ENCODE data around the gene ZNF805.

The ZNF805 gene

GRCh38 chr19:57279418-57280164 lies 39.2 kb downstream of the ZNF805 start:
- peak; percentile 97 to 98 for DNase-seq (ENCODE audit: low read depth in 2 of 2)
- H3K4me3 ChIP-seq (replicated peaks in 1 of 2; ENCODE audit: low read depth in 2 of 2, low read length in 2 of 2), result peak overlapping the region; percentile 89 to 97
- peak; percentile 29 for TF ChIP-seq CTCF (IDR thresholded peaks at IDR 0.05; ENCODE audit: low read depth, low read length)

GRCh38 chr19:57280165-57280961 lies 39.9 kb downstream of the ZNF805 start, which contains the start of gene ZNF460:
Gene ZNF460 (plus strand): TSS chr19:57280485. CDS start chr19:57280807, 322 bp downstream.
- DNase-seq (ENCODE audit: low read depth in 2 of 2), result peak; percentile 98 to 99
- H3K4me3 ChIP-seq (replicated peaks in 1 of 2; ENCODE audit: low read depth in 2 of 2, low read length in 2 of 2), result peak within 1 kb of the TSS; percentile 89 to 97
- TF ChIP-seq CTCF (IDR thresholded peaks at IDR 0.05; ENCODE audit: low read depth, low read length), result no peak

DNA sequence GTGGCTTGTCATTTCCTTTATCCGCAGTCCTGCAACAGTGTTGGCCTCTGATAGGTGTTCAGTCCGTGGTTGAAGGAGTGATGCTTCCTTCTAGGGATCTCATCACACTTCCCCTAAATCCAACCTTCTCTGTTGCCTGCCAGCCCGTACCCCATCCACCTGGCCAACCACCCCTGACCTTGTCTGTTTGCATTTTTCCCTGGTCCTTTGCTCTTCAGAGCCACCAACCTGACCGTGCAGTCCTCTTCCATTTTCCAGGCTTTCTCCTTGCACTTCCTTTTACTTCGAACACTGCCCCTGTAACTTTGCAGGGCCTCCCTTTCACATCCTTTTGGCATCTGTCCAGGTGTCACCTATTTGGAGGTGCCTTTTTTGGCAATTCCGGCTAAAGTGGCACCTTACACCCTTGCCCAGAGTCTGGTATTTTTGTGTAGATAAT lies 40.5 kb downstream of the ZNF805 start:
- TF ChIP-seq CTCF (IDR thresholded peaks at IDR 0.05; ENCODE audit: low read depth, low read length), result no peak
- DNase-seq (ENCODE audit: low read depth in 2 of 2), result peak; percentile 22 to 27
- peak overlapping the region; percentile 89 to 97 for H3K4me3 ChIP-seq (replicated peaks in 1 of 2; ENCODE audit: low read depth in 2 of 2, low read length in 2 of 2)

GRCh38 chr19:57282011-57282643 lies 41.7 kb downstream of the ZNF805 start:
- H3K4me3 ChIP-seq (replicated peaks in 1 of 2; ENCODE audit: low read depth in 2 of 2, low read length in 2 of 2), result peak overlapping the region in 1 of 2 donors; percentile 13
- TF ChIP-seq CTCF (IDR thresholded peaks at IDR 0.05; ENCODE audit: low read depth, low read length), result no peak
- DNase-seq (ENCODE audit: low read depth in 2 of 2), result no peak

GRCh38 chr19:57288373-57288772 lies 47.9 kb downstream of the ZNF805 start:
- no peak overlapping the region for H3K4me3 ChIP-seq (replicated peaks in 1 of 2; ENCODE audit: low read depth in 2 of 2, low read length in 2 of 2)
- no peak for DNase-seq (ENCODE audit: low read depth in 2 of 2)
- no peak for TF ChIP-seq CTCF (IDR thresholded peaks at IDR 0.05; ENCODE audit: low read depth, low read length)

GRCh38 chr19:57290970-57291369 lies 50.5 kb downstream of the ZNF805 start:
- TF ChIP-seq CTCF (IDR thresholded peaks at IDR 0.05; ENCODE audit: low read depth, low read length), result no peak
- DNase-seq (ENCODE audit: low read depth in 2 of 2), result no peak
- no peak overlapping the region for H3K4me3 ChIP-seq (replicated peaks in 1 of 2; ENCODE audit: low read depth in 2 of 2, low read length in 2 of 2)

Data from cardiac fibroblast (primary cell).